HEK293T (cell line): ENCODE measurements around the gene OSTF1.

Experiments used
- CTCF ChIA-PET: fragments of 350-600 bp; formaldehyde crosslinking; extraction: SDS; loops from one replicate; lab custom pipeline; 2021; ENCODE audit warnings: antibody characterized with exemption, inconsistent platforms; lab: Yijun Ruan, JAX
- POLR2A ChIA-PET: fragments of 350-600 bp; formaldehyde crosslinking; extraction: SDS; loops from one replicate; lab custom pipeline; 2020; ENCODE audit warnings: antibody characterized with exemption, inconsistent platforms; lab: Yijun Ruan, JAX
- DNase-seq: peaks from one replicate; pipeline ENCODE4 v3.0.0; 2012; ENCODE audit warnings: mixed read lengths; ENCODE audit errors: extremely low spot score
- ARNT ChIP-seq: fragments of 450-650 bp; IDR thresholded peaks from 2 replicates; pipeline ENCODE4 v1.6.1; 2017; ENCODE audit warnings: mild to moderate bottlenecking
- BHLHE40 ChIP-seq: fragments of 450-650 bp; IDR thresholded peaks from 2 replicates; pipeline ENCODE4 v1.6.1; 2016; ENCODE audit warnings: mild to moderate bottlenecking, moderate library complexity, borderline replicate concordance
- CTBP1 ChIP-seq: fragments of 450-650 bp; IDR thresholded peaks from 2 replicates; pipeline ENCODE4 v1.6.1; 2016; ENCODE audit warnings: borderline replicate concordance
- ELF4 ChIP-seq: fragments of 450-650 bp; IDR thresholded peaks from 2 replicates; pipeline ENCODE4 v1.6.1; 2017; ENCODE audit warnings: antibody characterized with exemption
- FOXA1 ChIP-seq: fragments of 450-650 bp; IDR thresholded peaks from 2 replicates; pipeline ENCODE4 v1.6.1; 2016; ENCODE audit warnings: mild to moderate bottlenecking
- FOXK2 ChIP-seq: fragments of 450-650 bp; IDR thresholded peaks from 2 replicates; pipeline ENCODE4 v1.6.1; 2016; ENCODE audit warnings: mild to moderate bottlenecking
- FOXM1 ChIP-seq: fragments of 450-650 bp; IDR thresholded peaks from 2 replicates; pipeline ENCODE4 v1.6.1; 2017; ENCODE audit warnings: mild to moderate bottlenecking, borderline replicate concordance
- HDGF ChIP-seq: fragments of 450-650 bp; IDR thresholded peaks from 2 replicates; pipeline ENCODE4 v1.6.1; 2017; ENCODE audit warnings: antibody characterized with exemption, borderline replicate concordance
- L3MBTL2 ChIP-seq: fragments of 450-650 bp; conservative IDR thresholded peaks from 2 replicates; pipeline ENCODE4 v1.6.1; 2016; ENCODE audit warnings: mild to moderate bottlenecking
- LEF1 ChIP-seq: fragments of 450-650 bp; IDR thresholded peaks from 2 replicates; pipeline ENCODE4 v1.6.1; 2017; ENCODE audit warnings: mild to moderate bottlenecking, borderline replicate concordance
- NFRKB ChIP-seq: fragments of 450-650 bp; IDR thresholded peaks from 2 replicates; pipeline ENCODE4 v1.6.1; 2016; ENCODE audit warnings: mild to moderate bottlenecking, moderate library complexity
- PKNOX1 ChIP-seq: fragments of 450-650 bp; IDR thresholded peaks from 2 replicates; pipeline ENCODE4 v1.6.1; 2016
- SP1 ChIP-seq: fragments of 450-650 bp; IDR thresholded peaks from 2 replicates; pipeline ENCODE4 v1.6.1; 2017
- SUZ12 ChIP-seq: fragments of 450-650 bp; IDR thresholded peaks from 2 replicates; pipeline ENCODE4 v1.6.1; 2016; ENCODE audit warnings: mild to moderate bottlenecking
- TARDBP ChIP-seq: fragments of 450-650 bp; IDR thresholded peaks from 2 replicates; pipeline ENCODE4 v1.6.1; 2016
- ZNF384 ChIP-seq: fragments of 450-650 bp; IDR thresholded peaks from 2 replicates; pipeline ENCODE4 v1.6.1; 2016

OSTF1 gene

GRCh38 chr9:75088646-75089372 lies 495 bp downstream of the OSTF1 start:
- POLR2A ChIA-PET: no interaction called here
- CTCF ChIA-PET: no interaction called here
- TF ChIP-seq ZNF384: no peak
- no peak for TF ChIP-seq FOXK2
- TF ChIP-seq SP1: no peak
- no peak for TF ChIP-seq TARDBP
- no peak for TF ChIP-seq FOXM1
- TF ChIP-seq L3MBTL2: no peak
- no peak for TF ChIP-seq BHLHE40
- no peak for TF ChIP-seq FOXA1
- TF ChIP-seq ELF4: no peak
- peak; percentile 40 for DNase-seq

- DNase-seq: no peak
- CTCF ChIA-PET: no interaction called here
- TF ChIP-seq FOXK2: no peak
- no peak for TF ChIP-seq FOXM1
- no peak for TF ChIP-seq ELF4
- TF ChIP-seq PKNOX1: no peak
- no peak for TF ChIP-seq LEF1
- no peak for TF ChIP-seq ZNF384
- TF ChIP-seq CTBP1: no peak
- TF ChIP-seq NFRKB: no peak
- no peak for TF ChIP-seq ARNT
- POLR2A ChIA-PET: no interaction called here
Measured at GRCh38 chr9:75089373-75089766, 1.1 kb downstream of the OSTF1 start.

GRCh38 chr9:75090579-75090978 lies 2.3 kb downstream of the OSTF1 start:
- DNase-seq: no peak
- ChIA-PET CTCF (no interaction called here), POLR2A (no interaction called here)
- TF ChIP-seq FOXA1 (no peak), FOXM1 (no peak), LEF1 (no peak), FOXK2 (no peak), NFRKB (no peak), BHLHE40 (no peak), TARDBP (no peak), ELF4 (no peak), HDGF (no peak), PKNOX1 (no peak), ARNT (no peak), ZNF384 (no peak), CTBP1 (no peak)

GRCh38 chr9:75092766-75093165 lies 4.5 kb downstream of the OSTF1 start:
- DNase-seq: no peak
- POLR2A ChIA-PET: interaction anchor here (1.4 kb wide), 1 partner anchor 8 kb away, joined by 3 read pairs; no protein-coding TSS in a partner anchor
- TF ChIP-seq HDGF (no peak), TARDBP (no peak), FOXA1 (no peak), SUZ12 (no peak), LEF1 (no peak), SP1 (no peak)
- CTCF ChIA-PET: interaction anchor here (0.7 kb wide), 1 partner anchor 78 kb away, joined by 3 read pairs; no protein-coding TSS in a partner anchor

- TF ChIP-seq SUZ12 (no peak), HDGF (no peak)
- ChIA-PET CTCF (no interaction called here), POLR2A (no interaction called here)
- DNase-seq: no peak
Measured at GRCh38 chr9:75096796-75097195, 8.5 kb downstream of the OSTF1 start.

GRCh38 chr9:75101004-75101588 lies 12.8 kb downstream of the OSTF1 start:
- TF ChIP-seq FOXA1 (no peak), CTBP1 (no peak), PKNOX1 (no peak), SP1 (no peak), NFRKB (no peak), TARDBP (no peak), BHLHE40 (no peak), SUZ12 (no peak), FOXM1 (no peak), ZNF384 (no peak), ARNT (no peak)
- CTCF ChIA-PET: interaction anchor here (0.6 kb wide), 2 partner anchors 324 to 1372 kb away, joined by 3 to 5 read pairs; no protein-coding TSS in a partner anchor
- DNase-seq: no peak
- POLR2A ChIA-PET: interaction anchor here (1.2 kb wide), 1 partner anchor 9 kb away, joined by 3 read pairs; no protein-coding TSS in a partner anchor

- DNase-seq: no peak
- CTCF ChIA-PET: no interaction called here
Measured at GRCh38 chr9:75102177-75102790, 14.0 kb downstream of the OSTF1 start.

More at GRCh38 chr9:75102177-75102790, 14.0 kb downstream of the OSTF1 start:
- POLR2A ChIA-PET: no interaction called here
- TF ChIP-seq FOXA1 (no peak), SP1 (no peak), ZNF384 (no peak), TARDBP (no peak), FOXK2 (no peak), NFRKB (no peak), CTBP1 (no peak), PKNOX1 (no peak), ELF4 (no peak), HDGF (no peak), ARNT (no peak), SUZ12 (no peak), FOXM1 (no peak), LEF1 (no peak), BHLHE40 (no peak)
